ENCODE measurements around the gene SMARCD3. TPM values are rescaled to one million over a fixed set of nuclear protein-coding genes. Genes with fewer than 3 reads are reported as not detected.

SMARCD3 gene
- total RNA-seq, result 10 to 100 TPM; 40.0 to 43.5 TPM
- 46.1 TPM for polyA plus RNA-seq (2013, experiment 1 of 2)
- 41.7 TPM for polyA plus RNA-seq (2013, experiment 2 of 2)
- long read RNA-seq, experiment 1, transcript SMARCD3-203 (14 exons, 2,018 nt), result major isoform, 7 of 34 reads
- long read RNA-seq, experiment 1, partial matches to known transcripts, result 14 of 34 reads
- long read RNA-seq, experiment 1, other reads (novel, unspliced or antisense), result 7 of 34 reads
- long read RNA-seq, experiment 2, transcript SMARCD3-203 (14 exons, 2,018 nt), result major isoform, 89 of 139 reads
- long read RNA-seq, experiment 2, transcript SMARCD3-201 (13 exons, 1,993 nt), result minor isoform, 23 of 139 reads
- long read RNA-seq, experiment 2, partial matches to known transcripts, result 4 of 139 reads
- long read RNA-seq, experiment 2, other reads (novel, unspliced or antisense), result 22 of 139 reads
- long read RNA-seq, experiment 3, partial matches to known transcripts, result 1 of 2 reads
- long read RNA-seq, experiment 3, other reads (novel, unspliced or antisense), result 1 of 2 reads
- long read RNA-seq, experiment 4, partial matches to known transcripts, result 3 of 3 reads
- long read RNA-seq, experiment 4, other reads (novel, unspliced or antisense), result 0 of 3 reads

GRCh38 chr7:151248346-151249033 lies at the start of gene SMARCD3:
Gene SMARCD3, minus strand, starts transcription at chr7:151248694. Its CDS starts 132 bp downstream, at chr7:151248562.
- DNase-seq, result peak; percentile 91
- peak within 1 kb of the TSS; percentile 87 for H3K27ac ChIP-seq (ENCODE audit: low read depth, low read length)
- H3K36me3 Mint-ChIP-seq (ENCODE audit: low read depth), result no peaks in the 10 kb centered on the region
- no peaks in the 10 kb centered on the region for H3K27me3 ChIP-seq (ENCODE audit: control insufficient read depth, insufficient read depth, low read length, poor library complexity, severe bottlenecking)
- peaks cover 51% of the 10 kb centered on the region for H3K4me1 Mint-ChIP-seq
- no peaks in the 10 kb centered on the region for H3K9me3 ChIP-seq (ENCODE audit: control insufficient read depth, low read length)
- TF ChIP-seq CTCF (conservative IDR thresholded peaks at IDR 0.05), result no peak
- no peaks in the 10 kb centered on the region for H3K36me3 ChIP-seq (ENCODE audit: control insufficient read depth, insufficient read depth, low read length)
- H3K4me3 Mint-ChIP-seq, result peak within 1 kb of the TSS; percentile 74
- H3K27ac Mint-ChIP-seq, result peak within 1 kb of the TSS; percentile 90
- H3K9me3 Mint-ChIP-seq, result no peaks in the 10 kb centered on the region
- peaks cover 37% of the 10 kb centered on the region for H3K27me3 Mint-ChIP-seq (ENCODE audit: insufficient read depth)
- peaks cover 37% of the 10 kb centered on the region for H3K4me1 ChIP-seq (ENCODE audit: control insufficient read depth, insufficient read depth, low read length)
- H3K4me3 ChIP-seq (ENCODE audit: low read length), result peak within 1 kb of the TSS; percentile 77
- WGBS, 2 experiments (ENCODE audit: insufficient coverage in 1 of 2, insufficient read length in 1 of 2), result 0% methylated on average over 18 to 71 of the region's 71 CpGs
- peak within 1 kb of the TSS; percentile 62 for H3K9ac ChIP-seq (ENCODE audit: extremely low read depth, low read length, poor library complexity, severe bottlenecking)

- Histone ChIP-seq H3K27me3 (ENCODE audit: control insufficient read depth, insufficient read depth, low read length, poor library complexity, severe bottlenecking) (peaks cover 19% of the 10 kb centered on the region), H3K4me1 (ENCODE audit: control insufficient read depth, insufficient read depth, low read length) (no peaks in the 10 kb centered on the region), H3K27ac (ENCODE audit: low read depth, low read length) (no peak overlapping the region), H3K4me3 (ENCODE audit: low read length) (no peak overlapping the region), H3K9ac (ENCODE audit: extremely low read depth, low read length, poor library complexity, severe bottlenecking) (no peak overlapping the region), H3K36me3 (ENCODE audit: control insufficient read depth, insufficient read depth, low read length) (no peaks in the 10 kb centered on the region), H3K9me3 (ENCODE audit: control insufficient read depth, low read length) (peaks cover 12% of the 10 kb centered on the region)
- no peaks in the 10 kb centered on the region for H3K36me3 Mint-ChIP-seq (ENCODE audit: low read depth)
- H3K27ac Mint-ChIP-seq, result no peak overlapping the region
- DNase-seq, result no peak
- H3K27me3 Mint-ChIP-seq (ENCODE audit: insufficient read depth), result peaks cover 50% of the 10 kb centered on the region
- 49 to 100% methylated on average over 1 to 3 of the region's 3 CpGs for WGBS, 2 experiments (ENCODE audit: insufficient coverage in 1 of 2, insufficient read length in 1 of 2)
- TF ChIP-seq CTCF (conservative IDR thresholded peaks at IDR 0.05), result no peak
- no peak overlapping the region for H3K4me3 Mint-ChIP-seq
- no peaks in the 10 kb centered on the region for H3K4me1 Mint-ChIP-seq
- H3K9me3 Mint-ChIP-seq, result peaks cover 15% of the 10 kb centered on the region
These were observed 47.9 kb upstream of the SMARCD3 start for GRCh38 chr7:151296202-151296992.

GRCh38 chr7:151292850-151293249 lies 44.4 kb upstream of the SMARCD3 start:
- no peak overlapping the region for H3K9ac ChIP-seq (ENCODE audit: extremely low read depth, low read length, poor library complexity, severe bottlenecking)
- no peaks in the 10 kb centered on the region for H3K4me1 ChIP-seq (ENCODE audit: control insufficient read depth, insufficient read depth, low read length)
- 90% methylated on average over 2 of the region's 3 CpGs for WGBS, 2 experiments (ENCODE audit: insufficient coverage in 1 of 2, insufficient read length in 1 of 2)
- Mint-ChIP-seq H3K9me3 (peaks cover 12% of the 10 kb centered on the region), H3K36me3 (ENCODE audit: low read depth) (no peaks in the 10 kb centered on the region), H3K4me3 (no peak overlapping the region), H3K4me1 (no peaks in the 10 kb centered on the region), H3K27me3 (ENCODE audit: insufficient read depth) (peaks cover 33% of the 10 kb centered on the region), H3K27ac (no peak overlapping the region)
- H3K27ac ChIP-seq (ENCODE audit: low read depth, low read length), result no peak overlapping the region
- H3K9me3 ChIP-seq (ENCODE audit: control insufficient read depth, low read length), result peaks cover 12% of the 10 kb centered on the region
- no peak for DNase-seq
- TF ChIP-seq CTCF (conservative IDR thresholded peaks at IDR 0.05), result no peak
- peaks cover 19% of the 10 kb centered on the region for H3K27me3 ChIP-seq (ENCODE audit: control insufficient read depth, insufficient read depth, low read length, poor library complexity, severe bottlenecking)
- no peaks in the 10 kb centered on the region for H3K36me3 ChIP-seq (ENCODE audit: control insufficient read depth, insufficient read depth, low read length)
- no peak overlapping the region for H3K4me3 ChIP-seq (ENCODE audit: low read length)

Measured in endodermal cell (in vitro differentiated cells).